Measurements from ENCODE around the gene TPRN.

Gene TPRN

DNA sequence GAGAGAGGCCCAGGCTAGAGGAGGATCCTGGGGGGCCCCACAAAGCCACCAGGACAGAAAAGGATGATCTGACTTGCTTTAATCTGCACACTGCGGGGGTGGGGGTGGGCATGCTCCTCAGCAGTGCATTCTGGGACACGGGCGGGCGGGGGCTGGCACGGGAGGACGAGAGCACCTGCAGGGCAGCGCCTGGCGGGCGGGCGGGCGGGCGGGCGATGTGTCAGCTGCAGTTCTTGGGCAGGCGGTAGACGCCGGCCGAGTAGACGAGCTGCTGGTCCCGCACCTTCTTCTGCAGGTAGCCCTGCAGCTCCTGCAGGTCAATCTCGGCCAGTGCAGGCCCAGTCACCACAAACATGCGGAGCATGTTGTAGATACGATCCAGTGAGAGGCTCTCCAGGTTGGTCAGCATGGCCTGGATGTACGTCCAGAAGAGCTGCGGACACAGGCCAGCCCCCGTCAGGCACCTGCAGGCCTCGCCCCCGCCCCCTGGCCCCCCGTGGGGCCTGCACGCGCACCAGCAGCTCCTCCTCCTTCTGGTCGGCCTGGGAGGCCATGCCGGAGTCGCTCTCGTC, 25.7 kb downstream of the TPRN start:
- H3K4me3 ChIP-seq (ENCODE audit: insufficient read length, low read depth), result no peak overlapping the region
- H3K4me1 ChIP-seq (ENCODE audit: insufficient read depth, insufficient read length), result peaks cover 17% of the 10 kb centered on the region
- no peaks in the 10 kb centered on the region for H3K9me3 ChIP-seq (ENCODE audit: insufficient read depth, low read length)
- peaks cover 37% of the 10 kb centered on the region for H3K36me3 ChIP-seq (ENCODE audit: insufficient read depth, insufficient read length, low read length)
- H3K9ac ChIP-seq (ENCODE audit: insufficient read length, low read depth), result no peak overlapping the region
- TF ChIP-seq SUZ12 (IDR thresholded peaks at IDR 0.05; ENCODE audit: extremely low read depth, insufficient read depth, insufficient read length) (no peak), YY1 (IDR thresholded peaks at IDR 0.05; ENCODE audit: insufficient read depth, insufficient read length) (no peak), ZNF274 (IDR thresholded peaks at IDR 0.05; ENCODE audit: low read depth, low read length) (no peak)
- no peak for DNase-seq (ENCODE audit: low read depth, low spot score)
- H3K27me3 ChIP-seq (ENCODE audit: insufficient read depth, insufficient read length), result peaks cover 21% of the 10 kb centered on the region

DNA sequence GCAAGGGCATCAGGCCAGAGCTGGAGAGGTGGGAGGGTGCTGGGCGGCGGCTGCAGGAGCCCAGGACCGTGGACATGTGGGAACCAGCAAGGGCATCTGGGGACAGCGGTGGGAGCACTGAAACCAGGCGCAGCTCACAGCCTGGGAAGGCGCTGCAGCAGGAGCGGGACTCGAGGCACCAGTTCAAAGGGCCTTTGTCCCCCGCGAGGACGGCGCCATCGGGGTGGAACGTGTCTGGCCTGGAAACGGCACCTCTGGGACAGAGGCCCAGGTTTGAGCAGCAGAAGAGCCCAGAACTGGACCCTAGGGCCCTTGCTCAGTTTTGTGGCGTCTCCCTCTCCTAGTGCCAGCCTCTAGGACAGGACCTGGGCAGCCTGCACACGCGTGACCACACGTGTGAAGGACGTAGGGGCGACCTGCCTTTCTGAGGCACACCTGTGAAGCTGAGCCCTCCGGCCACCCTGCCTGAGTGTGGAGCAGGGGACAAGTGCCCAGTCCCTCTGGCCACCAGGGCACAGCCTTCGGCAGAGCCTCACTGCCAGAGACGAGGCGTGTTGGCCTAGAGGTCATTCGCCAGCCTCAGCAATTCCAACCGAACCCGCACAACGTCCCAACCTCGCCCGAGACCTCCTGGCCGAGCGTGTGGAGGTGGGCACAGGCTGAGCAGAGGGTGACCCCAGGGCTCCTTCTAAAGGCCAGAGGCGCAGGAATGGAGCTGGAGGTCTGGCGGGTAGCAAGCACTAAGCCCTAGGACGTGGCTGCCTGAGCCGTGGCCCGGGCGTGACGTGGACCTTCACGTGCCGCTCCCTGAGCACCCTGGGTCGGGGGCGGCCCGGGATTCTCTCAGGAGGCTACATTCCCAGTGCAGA, 26.5 kb downstream of the TPRN start:
- no peak for DNase-seq (ENCODE audit: low read depth, low spot score)

GRCh38 chr9:137172901-137173795, 27.4 kb downstream of the TPRN start:
- Histone ChIP-seq H3K27me3 (ENCODE audit: insufficient read depth, insufficient read length) (peaks cover 38% of the 10 kb centered on the region), H3K4me3 (ENCODE audit: insufficient read length, low read depth) (no peak overlapping the region), H3K9ac (ENCODE audit: insufficient read length, low read depth) (no peak overlapping the region), H3K4me1 (ENCODE audit: insufficient read depth, insufficient read length) (peaks cover 23% of the 10 kb centered on the region), H3K9me3 (ENCODE audit: insufficient read depth, low read length) (no peaks in the 10 kb centered on the region), H3K36me3 (ENCODE audit: insufficient read depth, insufficient read length, low read length) (peaks cover 21% of the 10 kb centered on the region)
- TF ChIP-seq YY1 (IDR thresholded peaks at IDR 0.05; ENCODE audit: insufficient read depth, insufficient read length), result no peak
- no peak for TF ChIP-seq ZNF274 (IDR thresholded peaks at IDR 0.05; ENCODE audit: low read depth, low read length)
- TF ChIP-seq SUZ12 (IDR thresholded peaks at IDR 0.05; ENCODE audit: extremely low read depth, insufficient read depth, insufficient read length), result no peak
- DNase-seq (ENCODE audit: low read depth, low spot score), result no peak

More for the DNA sequence above, 26.5 kb downstream of the TPRN start:
- peaks cover 23% of the 10 kb centered on the region for H3K4me1 ChIP-seq (ENCODE audit: insufficient read depth, insufficient read length)
- H3K4me3 ChIP-seq (ENCODE audit: insufficient read length, low read depth), result no peak overlapping the region
- H3K9me3 ChIP-seq (ENCODE audit: insufficient read depth, low read length), result no peaks in the 10 kb centered on the region
- TF ChIP-seq YY1 (IDR thresholded peaks at IDR 0.05; ENCODE audit: insufficient read depth, insufficient read length), result no peak
- TF ChIP-seq ZNF274 (IDR thresholded peaks at IDR 0.05; ENCODE audit: low read depth, low read length), result no peak
- TF ChIP-seq SUZ12 (IDR thresholded peaks at IDR 0.05; ENCODE audit: extremely low read depth, insufficient read depth, insufficient read length), result no peak
- H3K9ac ChIP-seq (ENCODE audit: insufficient read length, low read depth), result no peak overlapping the region
- peaks cover 29% of the 10 kb centered on the region for H3K36me3 ChIP-seq (ENCODE audit: insufficient read depth, insufficient read length, low read length)
- H3K27me3 ChIP-seq (ENCODE audit: insufficient read depth, insufficient read length), result peaks cover 29% of the 10 kb centered on the region

- DNase-seq (ENCODE audit: low read depth, low spot score), result no peak
- Histone ChIP-seq H3K9ac (ENCODE audit: insufficient read length, low read depth) (no peak overlapping the region), H3K9me3 (ENCODE audit: insufficient read depth, low read length) (no peaks in the 10 kb centered on the region), H3K27me3 (ENCODE audit: insufficient read depth, insufficient read length) (peaks cover 56% of the 10 kb centered on the region), H3K4me1 (ENCODE audit: insufficient read depth, insufficient read length) (peaks cover 26% of the 10 kb centered on the region), H3K36me3 (ENCODE audit: insufficient read depth, insufficient read length, low read length) (peaks cover 9% of the 10 kb centered on the region), H3K4me3 (ENCODE audit: insufficient read length, low read depth) (no peak overlapping the region)
- TF ChIP-seq ZNF274 (IDR thresholded peaks at IDR 0.05; ENCODE audit: low read depth, low read length) (no peak), YY1 (IDR thresholded peaks at IDR 0.05; ENCODE audit: insufficient read depth, insufficient read length) (no peak), SUZ12 (IDR thresholded peaks at IDR 0.05; ENCODE audit: extremely low read depth, insufficient read depth, insufficient read length) (no peak)
These were observed 29.2 kb downstream of the TPRN start for GRCh38 chr9:137171149-137171900.

DNA sequence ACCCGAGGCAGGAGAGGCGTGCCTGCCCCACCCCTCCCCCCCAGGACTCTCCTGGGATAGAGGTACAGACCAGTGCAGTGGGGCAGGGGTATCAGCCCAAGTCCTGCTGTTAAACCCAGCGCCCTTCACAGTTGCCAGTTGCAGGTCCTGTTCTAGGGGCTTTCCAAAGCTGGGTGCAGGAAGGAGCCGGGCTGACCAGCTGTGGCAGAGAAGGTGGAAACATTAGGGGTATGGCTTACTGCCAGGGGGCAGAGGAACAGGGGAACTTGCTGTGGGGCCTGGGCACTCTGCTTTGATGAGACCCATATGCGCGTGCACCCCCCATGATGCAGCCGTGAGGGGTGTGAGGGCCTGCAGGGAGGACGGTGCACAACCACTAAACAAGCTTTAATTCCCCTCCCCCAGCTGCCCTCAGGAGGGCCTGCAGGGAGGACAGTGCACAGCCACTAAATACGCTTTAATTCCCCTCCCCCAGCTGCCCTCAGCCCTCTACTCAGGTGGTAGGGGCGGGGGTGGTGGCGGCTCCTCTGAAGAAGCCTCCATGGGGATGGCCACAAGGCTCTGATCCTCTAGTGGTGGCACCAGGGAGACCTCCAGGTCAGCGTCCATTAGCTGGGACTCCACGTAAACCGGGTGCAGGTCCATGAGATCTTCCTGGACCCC, 29.9 kb downstream of the TPRN start:
- Histone ChIP-seq H3K4me3 (ENCODE audit: insufficient read length, low read depth) (no peak overlapping the region), H3K9ac (ENCODE audit: insufficient read length, low read depth) (peak overlapping the region; percentile 85), H3K4me1 (ENCODE audit: insufficient read depth, insufficient read length) (peaks cover 28% of the 10 kb centered on the region), H3K9me3 (ENCODE audit: insufficient read depth, low read length) (no peaks in the 10 kb centered on the region), H3K27me3 (ENCODE audit: insufficient read depth, insufficient read length) (peaks cover 63% of the 10 kb centered on the region), H3K36me3 (ENCODE audit: insufficient read depth, insufficient read length, low read length) (peaks cover 9% of the 10 kb centered on the region)
- no peak for DNase-seq (ENCODE audit: low read depth, low spot score)
- TF ChIP-seq ZNF274 (IDR thresholded peaks at IDR 0.05; ENCODE audit: low read depth, low read length), result no peak
- no peak for TF ChIP-seq YY1 (IDR thresholded peaks at IDR 0.05; ENCODE audit: insufficient read depth, insufficient read length)
- no peak for TF ChIP-seq SUZ12 (IDR thresholded peaks at IDR 0.05; ENCODE audit: extremely low read depth, insufficient read depth, insufficient read length)

- H3K4me1 ChIP-seq (ENCODE audit: insufficient read depth, insufficient read length), result peaks cover 28% of the 10 kb centered on the region
- no peaks in the 10 kb centered on the region for H3K9me3 ChIP-seq (ENCODE audit: insufficient read depth, low read length)
- no peak for TF ChIP-seq ZNF274 (IDR thresholded peaks at IDR 0.05; ENCODE audit: low read depth, low read length)
- TF ChIP-seq SUZ12 (IDR thresholded peaks at IDR 0.05; ENCODE audit: extremely low read depth, insufficient read depth, insufficient read length), result no peak
- no peak for TF ChIP-seq YY1 (IDR thresholded peaks at IDR 0.05; ENCODE audit: insufficient read depth, insufficient read length)
- DNase-seq (ENCODE audit: low read depth, low spot score), result no peak
- peaks cover 8% of the 10 kb centered on the region for H3K36me3 ChIP-seq (ENCODE audit: insufficient read depth, insufficient read length, low read length)
- H3K9ac ChIP-seq (ENCODE audit: insufficient read length, low read depth), result peak within 1 kb of the TSS; percentile 85
- peaks cover 70% of the 10 kb centered on the region for H3K27me3 ChIP-seq (ENCODE audit: insufficient read depth, insufficient read length)
- H3K4me3 ChIP-seq (ENCODE audit: insufficient read length, low read depth), result peak within 1 kb of the TSS; percentile 60
These were observed 30.6 kb downstream of the TPRN start, which contains the start of gene LRRC26 for GRCh38 chr9:137169896-137170358. TSS of gene LRRC26 (minus strand) at chr9:137170051. CDS start at chr9:137169943, 108 bp downstream.
